Measurements from ENCODE around the gene CAMKMT.

CAMKMT gene

DNA sequence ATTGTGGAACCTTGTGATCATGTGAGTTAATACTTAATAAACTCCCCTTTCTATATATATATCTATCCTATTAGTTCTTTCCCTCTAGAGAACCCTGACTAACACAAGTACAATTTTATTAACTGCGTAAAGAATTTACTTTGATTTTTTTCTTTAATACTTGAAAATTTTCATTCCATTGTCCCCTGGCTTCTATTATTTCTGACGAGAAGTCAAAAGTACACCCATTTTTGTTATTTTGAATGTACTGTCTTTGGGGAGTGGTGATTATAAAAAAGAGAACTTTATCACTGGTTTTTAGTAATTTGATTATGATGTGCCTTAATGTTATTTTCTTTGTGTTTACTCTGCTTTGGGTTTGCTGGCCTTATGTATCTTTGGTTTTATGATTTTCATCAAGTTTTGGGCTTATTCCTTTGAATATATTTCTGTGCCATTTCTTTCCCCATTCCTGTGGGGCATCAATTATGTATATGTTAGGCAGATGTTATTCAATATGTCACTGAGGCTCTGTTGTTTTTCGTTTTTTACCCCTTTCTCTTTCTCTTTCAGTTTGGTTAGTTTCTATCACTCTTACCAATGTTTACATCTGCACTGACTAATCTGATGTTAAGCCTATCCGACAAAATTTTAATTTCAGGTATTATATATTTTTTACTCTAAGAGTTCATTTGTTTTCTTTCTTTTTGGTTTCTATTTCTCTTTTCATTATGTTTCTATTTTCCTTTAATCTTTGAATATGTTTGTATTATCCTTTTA, 271.4 kb downstream of the CAMKMT start:
- Histone ChIP-seq H3K27me3 (ENCODE audit: low read length) (no peaks in the 10 kb centered on the region), H3K9me3 (ENCODE audit: insufficient read depth, low read length) (no peaks in the 10 kb centered on the region), H3K79me2 (ENCODE audit: insufficient read depth, low read length) (no peaks in the 10 kb centered on the region), H4K20me1 (ENCODE audit: low read depth, low read length) (no peaks in the 10 kb centered on the region), H3K4me2 (ENCODE audit: low read depth, low read length, poor library complexity, severe bottlenecking) (no peak overlapping the region), H3K9me2 (replicated peaks; ENCODE audit: insufficient read depth, low read length) (no peaks in the 10 kb centered on the region), H2AFZ (ENCODE audit: low read depth, low read length, severe bottlenecking) (no peak overlapping the region), H3K27ac (ENCODE audit: low read depth, low read length) (no peak overlapping the region), H3K4me3 (ENCODE audit: insufficient read depth, low read length, poor library complexity, severe bottlenecking) (no peak overlapping the region), H3K36me3 (ENCODE audit: low read length) (peaks cover 8% of the 10 kb centered on the region; the same call in 1 of the 2 replicates), H3K9ac (ENCODE audit: low read length) (no peak overlapping the region), H3F3A (ENCODE audit: insufficient read depth) (no peaks in the 10 kb centered on the region)
- TF ChIP-seq EZH2phosphoT487 (conservative IDR thresholded peaks at IDR 0.05; ENCODE audit: low read length) (no peak), CTCF (IDR thresholded peaks at IDR 0.05; ENCODE audit: insufficient read depth, low read length, poor library complexity, severe bottlenecking) (no peak)

DNA sequence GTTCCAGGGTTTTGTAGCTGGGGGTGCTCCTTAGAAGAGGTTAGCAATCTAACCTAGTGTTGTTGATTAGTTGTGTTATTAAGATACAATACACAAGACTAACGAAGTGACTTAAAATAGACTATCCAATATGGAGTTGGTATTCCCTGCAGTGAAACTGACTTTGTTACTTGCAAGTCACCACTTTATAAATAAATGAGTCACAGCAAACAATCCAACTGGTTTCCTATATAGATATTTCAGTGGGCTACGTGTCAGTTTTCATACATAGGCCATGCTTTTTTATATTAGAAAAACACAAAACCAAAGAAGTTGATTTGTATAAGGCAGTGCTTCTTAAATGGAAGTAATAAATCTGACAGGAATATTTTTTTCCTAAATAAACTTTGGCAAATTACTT, 274.0 kb downstream of the CAMKMT start:
- Histone ChIP-seq H4K20me1 (ENCODE audit: low read depth, low read length) (no peaks in the 10 kb centered on the region), H3K9me3 (ENCODE audit: insufficient read depth, low read length) (no peaks in the 10 kb centered on the region), H3K27me3 (ENCODE audit: low read length) (no peaks in the 10 kb centered on the region), H3K4me2 (ENCODE audit: low read depth, low read length, poor library complexity, severe bottlenecking) (no peak overlapping the region), H2AFZ (ENCODE audit: low read depth, low read length, severe bottlenecking) (no peak overlapping the region), H3K27ac (ENCODE audit: low read depth, low read length) (no peak overlapping the region), H3K79me2 (ENCODE audit: insufficient read depth, low read length) (no peaks in the 10 kb centered on the region), H3K9me2 (replicated peaks; ENCODE audit: insufficient read depth, low read length) (no peaks in the 10 kb centered on the region), H3K9ac (ENCODE audit: low read length) (no peak overlapping the region), H3K4me3 (ENCODE audit: insufficient read depth, low read length, poor library complexity, severe bottlenecking) (no peak overlapping the region), H3F3A (ENCODE audit: insufficient read depth) (no peaks in the 10 kb centered on the region), H3K36me3 (ENCODE audit: low read length) (peaks cover 6% of the 10 kb centered on the region; the same call in 1 of the 2 replicates)
- no peak for TF ChIP-seq EZH2phosphoT487 (conservative IDR thresholded peaks at IDR 0.05; ENCODE audit: low read length)

- Histone ChIP-seq H3K27ac (ENCODE audit: low read depth, low read length) (no peak overlapping the region), H3K4me2 (ENCODE audit: low read depth, low read length, poor library complexity, severe bottlenecking) (no peak overlapping the region), H3K4me3 (ENCODE audit: insufficient read depth, low read length, poor library complexity, severe bottlenecking) (no peak overlapping the region), H3F3A (ENCODE audit: insufficient read depth) (no peaks in the 10 kb centered on the region), H2AFZ (ENCODE audit: low read depth, low read length, severe bottlenecking) (no peak overlapping the region), H3K9ac (ENCODE audit: low read length) (no peak overlapping the region), H3K9me3 (ENCODE audit: insufficient read depth, low read length) (no peaks in the 10 kb centered on the region), H3K79me2 (ENCODE audit: insufficient read depth, low read length) (no peaks in the 10 kb centered on the region), H3K36me3 (ENCODE audit: low read length) (no peaks in the 10 kb centered on the region), H3K9me2 (replicated peaks; ENCODE audit: insufficient read depth, low read length) (no peaks in the 10 kb centered on the region), H3K27me3 (ENCODE audit: low read length) (no peaks in the 10 kb centered on the region), H4K20me1 (ENCODE audit: low read depth, low read length) (no peaks in the 10 kb centered on the region)
- TF ChIP-seq EZH2phosphoT487 (conservative IDR thresholded peaks at IDR 0.05; ENCODE audit: low read length): no peak
- TF ChIP-seq CTCF (IDR thresholded peaks at IDR 0.05; ENCODE audit: insufficient read depth, low read length, poor library complexity, severe bottlenecking): no peak
These were observed 276.9 kb downstream of the CAMKMT start for GRCh38 chr2:44638649-44639048.

GRCh38 chr2:44639399-44639798, 277.7 kb downstream of the CAMKMT start:
- Histone ChIP-seq H3K36me3 (ENCODE audit: low read length) (no peaks in the 10 kb centered on the region), H3K79me2 (ENCODE audit: insufficient read depth, low read length) (no peaks in the 10 kb centered on the region), H3K4me2 (ENCODE audit: low read depth, low read length, poor library complexity, severe bottlenecking) (no peak overlapping the region), H3K9me2 (replicated peaks; ENCODE audit: insufficient read depth, low read length) (no peaks in the 10 kb centered on the region), H3K4me3 (ENCODE audit: insufficient read depth, low read length, poor library complexity, severe bottlenecking) (no peak overlapping the region), H3K27ac (ENCODE audit: low read depth, low read length) (no peak overlapping the region), H3K9me3 (ENCODE audit: insufficient read depth, low read length) (no peaks in the 10 kb centered on the region), H3F3A (ENCODE audit: insufficient read depth) (no peaks in the 10 kb centered on the region), H4K20me1 (ENCODE audit: low read depth, low read length) (no peaks in the 10 kb centered on the region), H2AFZ (ENCODE audit: low read depth, low read length, severe bottlenecking) (no peak overlapping the region), H3K9ac (ENCODE audit: low read length) (no peak overlapping the region), H3K27me3 (ENCODE audit: low read length) (no peaks in the 10 kb centered on the region)
- TF ChIP-seq EZH2phosphoT487 (conservative IDR thresholded peaks at IDR 0.05; ENCODE audit: low read length) (no peak), CTCF (IDR thresholded peaks at IDR 0.05; ENCODE audit: insufficient read depth, low read length, poor library complexity, severe bottlenecking) (no peak)
